ENCODE results near the gene OGFR.

Gene OGFR

GRCh38 chr20:62769346-62770071 is 35.1 kb upstream of the OGFR start:
- in situ Hi-C loops (cut with MboI; ENCODE audit: low sequenced_read_pairs), result no loop called here

- in situ Hi-C loops (cut with MboI; ENCODE audit: low sequenced_read_pairs), result no loop called here
Measured at GRCh38 chr20:62770111-62770910, 34.3 kb upstream of the OGFR start.

- in situ Hi-C loops (cut with MboI; ENCODE audit: low sequenced_read_pairs), result no loop called here
Measured at GRCh38 chr20:62770916-62771315, 33.7 kb upstream of the OGFR start.

GRCh38 chr20:62771396-62772102 is 33.1 kb upstream of the OGFR start:
- in situ Hi-C loops (cut with MboI; ENCODE audit: low sequenced_read_pairs), result no loop called here

- in situ Hi-C loops (cut with MboI; ENCODE audit: low sequenced_read_pairs), result no loop called here
Measured at GRCh38 chr20:62772103-62772611, 32.5 kb upstream of the OGFR start.

- in situ Hi-C loops (cut with MboI; ENCODE audit: low sequenced_read_pairs), result no loop called here
Measured at GRCh38 chr20:62772619-62772989, 32.0 kb upstream of the OGFR start.

GRCh38 chr20:62772990-62773844 is 31.4 kb upstream of the OGFR start:
- in situ Hi-C loops (cut with MboI; ENCODE audit: low sequenced_read_pairs), result no loop called here

- in situ Hi-C loops (cut with MboI; ENCODE audit: low sequenced_read_pairs), result no loop called here
Measured at GRCh38 chr20:62773845-62774714, 30.6 kb upstream of the OGFR start.

GRCh38 chr20:62774762-62775161 is 29.9 kb upstream of the OGFR start:
- in situ Hi-C loops (cut with MboI; ENCODE audit: low sequenced_read_pairs), result loop anchor here (25.0 kb wide), 2 partner anchors 287 to 362 kb away; partner anchors contain the start of genes CABLES2 and GATA5

GRCh38 chr20:62775206-62775605 is 29.4 kb upstream of the OGFR start:
- in situ Hi-C loops (cut with MboI; ENCODE audit: low sequenced_read_pairs), result loop anchor here (25.0 kb wide), 2 partner anchors 288 to 363 kb away; partner anchors contain the start of genes CABLES2 and GATA5

- in situ Hi-C loops (cut with MboI; ENCODE audit: low sequenced_read_pairs), result loop anchor here (25.0 kb wide), 2 partner anchors 289 to 364 kb away; partner anchors contain the start of genes CABLES2 and GATA5
Measured at GRCh38 chr20:62776035-62776691, 28.5 kb upstream of the OGFR start.

- in situ Hi-C loops (cut with MboI; ENCODE audit: low sequenced_read_pairs), result loop anchor here (25.0 kb wide), 2 partner anchors 290 to 365 kb away; partner anchors contain the start of genes CABLES2 and GATA5
Measured at GRCh38 chr20:62776692-62777527, 27.7 kb upstream of the OGFR start.

- in situ Hi-C loops (cut with MboI; ENCODE audit: low sequenced_read_pairs), result loop anchor here (25.0 kb wide), 2 partner anchors 290 to 365 kb away; partner anchors contain the start of genes CABLES2 and GATA5
Measured at GRCh38 chr20:62777528-62777830, 27.2 kb upstream of the OGFR start.

- in situ Hi-C loops (cut with MboI; ENCODE audit: low sequenced_read_pairs), result loop anchor here (25.0 kb wide), 2 partner anchors 291 to 366 kb away; partner anchors contain the start of genes CABLES2 and GATA5
Measured at GRCh38 chr20:62778058-62778457, 26.6 kb upstream of the OGFR start.

GRCh38 chr20:62778601-62779416 is 25.8 kb upstream of the OGFR start:
- in situ Hi-C loops (cut with MboI; ENCODE audit: low sequenced_read_pairs), result loop anchor here (25.0 kb wide), 2 partner anchors 292 to 367 kb away; partner anchors contain the start of genes CABLES2 and GATA5

- in situ Hi-C loops (cut with MboI; ENCODE audit: low sequenced_read_pairs), result loop anchor here (25.0 kb wide), 2 partner anchors 292 to 367 kb away; partner anchors contain the start of genes CABLES2 and GATA5
Measured at GRCh38 chr20:62779417-62779685, 25.3 kb upstream of the OGFR start.

- in situ Hi-C loops (cut with MboI; ENCODE audit: low sequenced_read_pairs), result loop anchor here (25.0 kb wide), 2 partner anchors 293 to 368 kb away; partner anchors contain the start of genes CABLES2 and GATA5
Measured at GRCh38 chr20:62780204-62780603, 24.4 kb upstream of the OGFR start.
